Esophagus squamous epithelium (tissue), 4 donors: ENCODE measurements around the gene RTN4R.

Experiments used
- CTCF ChIP-seq, 6 experiments: fragments of 450-650 bp in 4 of 6; fragments of 200-600 bp in 2 of 6; sonication (generic) in 2 of 6; IDR thresholded peaks; one replicate each; pipeline ENCODE4 v1.5.1; 2016 to 2019; ENCODE audit warnings: antibody characterized with exemption in 6 of 6, mild to moderate bottlenecking in 4 of 6, moderate library complexity in 4 of 6
- POLR2A ChIP-seq, 4 donors: fragments of 450-650 bp; IDR thresholded peaks; one replicate each; pipeline ENCODE4 v1.6.1; 2017; ENCODE audit warnings: antibody characterized with exemption in 4 of 4, mild to moderate bottlenecking in 4 of 4, moderate library complexity in 3 of 4

- no peak for TF ChIP-seq POLR2A (IDR thresholded peaks at IDR 0.05)
- TF ChIP-seq CTCF (IDR thresholded peaks at IDR 0.05): no peak
Measured at GRCh38 chr22:20260071-20260765, 7.9 kb downstream of the RTN4R start.
